Heart right ventricle (tissue), 16 donors: ENCODE data around the gene DBNL. TPM values are rescaled to one million over a fixed set of nuclear protein-coding genes. Genes with fewer than 3 reads are reported as not detected.
A peak's percentile ranks its signal among the peaks of the same experiment; 100 is the strongest.

Experiments used
- ATAC-seq, 8 donors: fragments of 200-7000 bp; cut with Tn5 transposase; one replicate each; pipeline ENCODE4 v1.9.1; 2020; ENCODE audit warnings: mild to moderate bottlenecking in 8 of 8, moderate library complexity in 8 of 8, moderate number of reproducible peaks in 1 of 8
- DNase-seq, 2 donors: peaks; one replicate each; pipeline ENCODE4 v3.0.0-alpha.2; 2020
- H3K27ac ChIP-seq, 10 donors: fragments of 200-600 bp; sonication (generic) in 2 of 10; one replicate each; pipeline versions ENCODE4 v1.5.0 to v1.8.0; 2020 to 2022; ENCODE audit warnings: mild to moderate bottlenecking in 3 of 10
- H3K27me3 ChIP-seq, 7 donors: fragments of 200-600 bp; one replicate each; pipeline ENCODE4 v1.8.0; 2021 to 2022; ENCODE audit warnings: mild to moderate bottlenecking in 2 of 7
- H3K36me3 ChIP-seq, 9 donors: fragments of 200-600 bp; sonication (generic) in 1 of 9; one replicate each; pipeline versions ENCODE4 v1.5.0 to v1.8.0; 2020 to 2022; ENCODE audit warnings: mild to moderate bottlenecking in 2 of 9
- H3K4me1 ChIP-seq, 9 donors: fragments of 200-600 bp; sonication (generic) in 1 of 9; one replicate each; pipeline versions ENCODE4 v1.5.0 to v1.8.0; 2020 to 2022; ENCODE audit warnings: mild to moderate bottlenecking in 4 of 9
- H3K4me3 ChIP-seq, 10 donors: fragments of 200-600 bp; sonication (generic) in 2 of 10; one replicate each; pipeline versions ENCODE4 v1.5.0 to v1.8.0; 2020 to 2022; ENCODE audit warnings: mild to moderate bottlenecking in 7 of 10, moderate library complexity in 2 of 10
- H3K9me3 ChIP-seq, 11 donors: fragments of 200-600 bp in 10 of 11; sonication (generic) in 2 of 11; one replicate each; pipeline versions ENCODE4 v1.5.0 to v1.8.0; 2013 to 2022; ENCODE audit warnings: mild to moderate bottlenecking in 2 of 11, control low read depth in 1 of 11, moderate library complexity in 1 of 11
- WGBS, 2 donors: extraction: QIAGEN DNeasy Blood & Tissue Kit; methylation state at CpG; one replicate each; pipeline ENCODE4 v1.1.7; 2013; ENCODE audit warnings: inconsistent platforms in 1 of 2; 5-methylcytosine and 5-hydroxymethylcytosine counted together
- intact Hi-C, 10 donors: fragments of 100-400 bp; cut with DNase I; formaldehyde crosslinking; loops; one replicate each; pipeline versions ENCODE4 v1.11.1 to v1.14.2; 2022
- polyA plus RNA-seq, 2 donors: library from polyadenylated mRNA; stranded (reverse); fragments of 200-250 nt; gene quantifications; one replicate each; pipeline ENCODE4 v1.2.3, GENCODE V29; 2013
- total RNA-seq, 10 donors: library from RNA; stranded (reverse); fragmentation: NEBNext Ultra II Directional in 3 of 10; extraction: Animal tissue kit (Norgen Biotek cat#: 25700) in 3 of 10; gene quantifications; one replicate each; pipeline versions ENCODE4 v1.2.1 to v1.2.4, GENCODE V29; 2021 to 2023
- TF ChIP-seq, protein P1 (sequence below), 9 donors: fragments of 200-600 bp; sonication (generic) in 2 of 9; IDR thresholded peaks; one replicate each; pipeline versions ENCODE4 v1.5.0 to v1.8.0; 2021 to 2022; ENCODE audit warnings: antibody characterized with exemption in 9 of 9, mild to moderate bottlenecking in 5 of 9, moderate library complexity in 1 of 9
- donor health status: Arrhythmogenic right ventricular cardiomyopathy.
- donor health status: ischemic (EF 13 %, LVEDD 7.1; RV severe dilation, severe dysfunction).
- donor health status: healthy with polysubstance abuse.
- donor health status: DM: no; HTN: yes; CAD: no.
- donor health status: DM: no; HTN: no; CAD: no.
- donor health status: ischemic (EF 25% LVEDD 6.9; RV normal size, moderate dysfunction).
- donor health status: ischemic (EF 25% LVEDD 5.7; RV mildly dilated, moderate dysfunction).
- donor health status: healthy.
- donor health status: DM: yes; HTN: yes; CAD: no.
- donor health status: Ischemic cardiomyopathy.
- donor health status: ischemic (EF 35%, LVEDD 5.7; RV mildly dilated, moderate dysfunction).
- donor health status: nonischemic (EF 11% LVEDD 7.7; RV severe dilation, severe dysfunction).
- donor health status: DM: yes; HTN: yes; CAD: no.
- donor health status: PGD.
- donor health status: ischemic (EF 29% LVEDD 5.4; RV normal size, mild dysfunction).
- donor health status: nonischemic (EF 23%, LVEDD 6.1; RV moderate dilation, normal function).

Gene DBNL
- total and polyA plus RNA-seq, 12 donors, result 26.0 to 74.3 (median 35.4) TPM

DNA sequence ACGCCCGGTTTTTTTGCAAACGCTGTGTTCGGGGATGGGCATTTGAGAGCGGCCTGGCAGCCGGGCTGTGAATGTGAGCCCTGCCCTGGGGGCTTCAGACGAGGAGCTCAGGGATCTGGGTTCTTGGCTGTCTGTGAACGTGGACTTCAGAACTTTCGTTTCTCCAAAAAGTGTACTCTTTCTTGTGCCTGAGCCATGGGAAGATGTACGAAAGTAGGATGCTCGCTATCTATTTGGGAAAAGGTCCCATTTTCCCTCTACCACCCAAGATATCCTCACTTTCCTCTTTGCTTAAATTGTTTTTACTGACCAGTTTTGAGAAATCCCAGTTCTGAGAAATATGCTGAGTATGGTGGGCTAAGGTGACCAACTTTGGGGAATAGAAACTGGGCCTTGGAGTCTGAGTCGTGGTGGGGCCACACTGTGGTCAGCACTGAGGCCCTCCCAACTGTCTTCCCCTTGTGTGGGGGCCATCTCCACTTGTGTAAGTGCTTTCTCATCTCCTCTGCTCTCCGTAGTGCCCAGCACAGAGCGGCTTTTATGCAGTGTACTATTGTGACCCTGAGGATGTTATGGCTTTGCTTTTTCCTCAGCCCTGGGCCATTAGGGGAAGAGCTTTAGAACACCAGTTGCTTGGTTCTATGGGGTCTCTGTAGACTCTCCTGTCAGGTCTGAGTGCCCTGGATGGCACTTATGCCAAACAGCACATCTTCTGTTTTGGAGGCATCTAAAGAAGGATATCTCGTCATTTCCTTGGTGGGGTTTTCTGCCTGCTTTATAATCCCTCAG lies 918 bp downstream of the DBNL start:
- whole genome bisulfite sequencing, 2 donors, result 23 to 26% methylated on average over 15 of the region's 15 CpGs
- Histone ChIP-seq H3K4me1 (peaks cover 6 to 62% (median 35%) of the 10 kb centered on the region in 9 donors), H3K27ac (peak overlapping the region in 9 of 10 donors; percentile 76 to 99 (median 93)), H3K27me3 (no peaks in the 10 kb centered on the region), H3K36me3 (peaks cover 0 to 40% (median 7%) of the 10 kb centered on the region in 9 donors), H3K9me3 (no peaks in the 10 kb centered on the region), H3K4me3 (peak overlapping the region; percentile 75 to 99 (median 91))
- intact Hi-C loops, result loop anchor here in 1 of 10 donors (5.0 kb wide), 1 partner anchor 37 kb away; the partner anchor contains the start of gene POLM
- ATAC-seq, result no peak
- TF ChIP-seq, protein P1, sequence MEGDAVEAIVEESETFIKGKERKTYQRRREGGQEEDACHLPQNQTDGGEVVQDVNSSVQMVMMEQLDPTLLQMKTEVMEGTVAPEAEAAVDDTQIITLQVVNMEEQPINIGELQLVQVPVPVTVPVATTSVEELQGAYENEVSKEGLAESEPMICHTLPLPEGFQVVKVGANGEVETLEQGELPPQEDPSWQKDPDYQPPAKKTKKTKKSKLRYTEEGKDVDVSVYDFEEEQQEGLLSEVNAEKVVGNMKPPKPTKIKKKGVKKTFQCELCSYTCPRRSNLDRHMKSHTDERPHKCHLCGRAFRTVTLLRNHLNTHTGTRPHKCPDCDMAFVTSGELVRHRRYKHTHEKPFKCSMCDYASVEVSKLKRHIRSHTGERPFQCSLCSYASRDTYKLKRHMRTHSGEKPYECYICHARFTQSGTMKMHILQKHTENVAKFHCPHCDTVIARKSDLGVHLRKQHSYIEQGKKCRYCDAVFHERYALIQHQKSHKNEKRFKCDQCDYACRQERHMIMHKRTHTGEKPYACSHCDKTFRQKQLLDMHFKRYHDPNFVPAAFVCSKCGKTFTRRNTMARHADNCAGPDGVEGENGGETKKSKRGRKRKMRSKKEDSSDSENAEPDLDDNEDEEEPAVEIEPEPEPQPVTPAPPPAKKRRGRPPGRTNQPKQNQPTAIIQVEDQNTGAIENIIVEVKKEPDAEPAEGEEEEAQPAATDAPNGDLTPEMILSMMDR (IDR thresholded peaks at IDR 0.05), result no peak
- DNase-seq, result no peak

DNA sequence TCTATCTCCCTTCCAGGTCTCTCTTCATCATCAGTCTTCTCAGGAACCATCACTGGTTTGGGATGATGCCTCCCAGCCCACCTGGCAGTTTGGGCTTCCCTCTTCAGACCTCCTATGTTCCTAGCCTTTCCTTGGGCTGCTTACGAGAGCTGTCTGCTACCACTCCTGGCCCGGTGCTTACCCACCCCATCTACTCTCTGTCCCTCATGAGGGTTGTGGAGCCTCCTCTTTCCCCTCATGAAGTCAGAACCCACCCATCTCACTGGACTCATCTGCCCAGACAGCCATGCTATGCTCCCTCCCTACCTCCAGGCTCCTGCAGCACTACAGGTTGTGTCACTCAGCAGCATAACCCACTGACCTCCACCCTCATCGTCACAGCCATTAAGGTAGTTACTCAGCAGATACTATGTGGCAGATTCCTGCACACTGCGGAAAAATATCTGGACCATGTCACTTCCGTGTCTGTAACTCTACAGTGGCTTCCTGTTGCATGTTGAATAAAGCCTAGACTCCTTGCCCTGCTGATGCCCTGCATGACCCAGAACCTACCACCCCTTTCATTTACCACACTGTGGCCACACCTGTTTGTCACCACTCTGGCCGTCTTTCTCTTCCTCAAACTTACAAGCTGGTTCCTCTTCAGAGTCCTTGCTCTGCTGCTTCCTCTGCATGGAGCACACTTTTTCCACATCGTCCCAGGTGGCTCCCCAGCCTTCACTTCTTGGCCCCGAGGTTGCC lies 2.0 kb downstream of the DBNL start:
- H3K36me3 ChIP-seq, result peaks cover 0 to 50% (median 17%) of the 10 kb centered on the region in 9 donors
- H3K4me1 ChIP-seq, result peaks cover 6 to 60% (median 30%) of the 10 kb centered on the region in 9 donors
- ATAC-seq, result peak in 1 of 8 donors; percentile 3
- peak overlapping the region in 2 of 10 donors; percentile 1 to 93 for H3K4me3 ChIP-seq
- intact Hi-C loops, result loop anchor here in 1 of 10 donors (5.0 kb wide), 1 partner anchor 36 kb away; the partner anchor contains the start of gene POLM
- 77 to 81% methylated on average over 8 of the region's 8 CpGs for WGBS, 2 donors
- no peak for DNase-seq
- H3K27ac ChIP-seq, result peak overlapping the region in 4 of 10 donors; percentile 4 to 99 (median 97)
- H3K27me3 ChIP-seq, result no peaks in the 10 kb centered on the region
- H3K9me3 ChIP-seq, result no peaks in the 10 kb centered on the region
- TF ChIP-seq, protein P1 (IDR thresholded peaks at IDR 0.05), result no peak

DNA sequence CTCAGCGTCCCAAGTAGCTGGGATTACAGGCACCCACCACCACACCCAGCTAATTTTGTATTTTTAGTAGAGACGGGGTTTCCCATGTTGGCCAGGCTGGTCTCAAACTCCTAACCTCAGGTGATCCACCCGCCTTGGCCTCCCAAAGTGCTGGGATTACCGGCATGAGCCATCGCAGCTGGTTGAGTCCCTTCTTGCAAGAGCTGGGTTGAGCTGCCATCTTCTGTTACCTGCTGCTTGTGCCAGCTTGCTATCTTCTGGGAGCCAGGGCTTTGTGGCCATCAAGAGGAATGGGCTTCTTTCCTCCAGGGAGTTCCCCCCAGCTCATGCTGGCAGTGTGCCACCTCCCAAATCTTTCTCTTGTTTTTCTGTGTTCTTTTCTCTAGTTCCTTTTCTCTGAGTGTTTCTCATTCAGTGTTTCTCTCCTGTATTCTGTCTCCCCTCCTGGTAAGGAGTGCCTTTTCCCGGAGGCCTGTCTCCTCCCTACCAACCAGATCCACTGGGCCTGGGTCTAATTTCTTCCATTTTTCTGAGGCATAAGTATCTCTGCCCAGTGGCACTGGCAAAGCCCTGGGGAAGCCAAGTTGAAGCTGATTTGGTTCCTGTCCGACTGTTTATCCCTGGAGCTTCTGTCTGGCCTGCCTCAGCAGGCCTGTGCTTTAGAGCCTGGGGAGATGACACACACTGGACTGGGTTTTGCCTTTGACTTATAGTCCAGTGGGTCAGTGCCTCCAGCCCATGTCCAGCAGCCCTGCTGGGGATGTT lies 3.7 kb downstream of the DBNL start:
- no peak for DNase-seq
- H3K27me3 ChIP-seq, result no peaks in the 10 kb centered on the region
- no peak overlapping the region for H3K4me3 ChIP-seq
- H3K9me3 ChIP-seq, result no peaks in the 10 kb centered on the region
- H3K4me1 ChIP-seq, result peaks cover 6 to 65% (median 31%) of the 10 kb centered on the region in 9 donors
- TF ChIP-seq, protein P1 (IDR thresholded peaks at IDR 0.05), result no peak
- 90 to 93% methylated on average over 7 of the region's 7 CpGs for WGBS, 2 donors
- no peak for ATAC-seq
- H3K27ac ChIP-seq, result peak overlapping the region in 1 of 10 donors; percentile 5
- peaks cover 0 to 68% (median 24%) of the 10 kb centered on the region in 9 donors for H3K36me3 ChIP-seq
- intact Hi-C loops, result loop anchor here in 1 of 10 donors (5.0 kb wide), 1 partner anchor 34 kb away; the partner anchor contains the start of gene POLM
